ENCODE data around the gene WDR87. TPM values are rescaled to one million over a fixed set of nuclear protein-coding genes. Genes with fewer than 3 reads are reported as not detected.

The WDR87 gene
- total and polyA plus RNA-seq, 2 donors (not counting 3 experiments of a cell fraction or from before 2014, with no cell fraction given): not detected

DNA sequence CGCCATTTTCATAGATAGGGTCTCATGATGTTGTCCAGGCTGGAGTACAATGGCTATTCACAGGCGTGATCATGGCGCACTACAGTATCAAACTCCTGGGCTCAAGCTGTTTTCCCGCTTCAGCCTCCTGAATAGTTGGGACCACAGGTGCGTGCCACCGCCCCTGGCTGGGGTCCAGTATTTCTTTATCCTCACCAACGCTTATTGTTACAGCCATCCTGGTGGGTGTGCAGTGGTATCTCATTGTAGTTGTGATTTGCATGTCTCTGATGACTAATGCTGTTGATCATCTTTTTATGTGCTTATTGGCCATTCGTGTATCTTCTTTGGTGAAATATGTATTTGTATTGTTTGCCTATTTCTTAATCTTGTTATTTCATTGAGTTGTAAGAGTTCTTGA, 49.6 kb upstream of the WDR87 start:
- no peaks in the 10 kb centered on the region for H3K9me3 ChIP-seq (replicated peaks; ENCODE audit: control insufficient read depth, insufficient read depth, low read length)
- dilution Hi-C loops (cut with MboI; ENCODE audit: extremely low pct_ligation_motif_present, low sequenced_read_pairs) (no loop called here), intact Hi-C loops (cut with micrococcal nuclease) (no loop called here)
- no peak overlapping the region for H2AFZ ChIP-seq (ENCODE audit: low read depth, low read length)
- H3K4me2 ChIP-seq (ENCODE audit: insufficient read depth, low read length): no peak overlapping the region
- H3K4me3 ChIP-seq (replicated peaks in 1 of 3; ENCODE audit: insufficient read depth in 1 of 3, low read depth in 1 of 3, low read length in 3 of 3): no peak overlapping the region
- no peak overlapping the region for H3K9ac ChIP-seq (replicated peaks; ENCODE audit: extremely low read depth, insufficient read depth, low read length)
- DNase-seq (ENCODE audit: low read depth, low spot score) (no peak), FAIRE-seq (no peak)
- H3K27me3 ChIP-seq (ENCODE audit: control insufficient read depth in 2 of 2, insufficient read depth in 2 of 2, low read length in 2 of 2): no peaks in the 10 kb centered on the region
- H3K9me1 ChIP-seq (replicated peaks; ENCODE audit: control insufficient read depth, extremely low read depth, insufficient read depth, low read length): no peaks in the 10 kb centered on the region
- TF ChIP-seq MAX (IDR thresholded peaks at IDR 0.05; ENCODE audit: insufficient read depth, insufficient read length): no peak
- TF ChIP-seq POLR2A (IDR thresholded peaks at IDR 0.05; ENCODE audit: low read depth, low read length): no peak
- TF ChIP-seq GATA2 (IDR thresholded peaks at IDR 0.05; ENCODE audit: insufficient read depth, insufficient read length, low read depth, low read length): no peak
- no peak for TF ChIP-seq CTCF (IDR thresholded peaks at IDR 0.05; ENCODE audit: extremely low read depth in 1 of 2, insufficient read depth in 1 of 2, low read depth in 1 of 2, low read length in 2 of 2)
- no peak for TF ChIP-seq POLR2AphosphoS5 (IDR thresholded peaks at IDR 0.05; ENCODE audit: insufficient read depth, low read depth, low read length)
- TF ChIP-seq MYC (IDR thresholded peaks at IDR 0.05; ENCODE audit: low read depth, low read length): no peak
- TF ChIP-seq JUN (IDR thresholded peaks at IDR 0.05; ENCODE audit: borderline replicate concordance, insufficient read depth, insufficient read length, low read depth): no peak
- no peak for TF ChIP-seq FOS (IDR thresholded peaks at IDR 0.05; ENCODE audit: borderline replicate concordance, insufficient read depth, low read length)
- TF ChIP-seq EZH2 (IDR thresholded peaks at IDR 0.05; ENCODE audit: borderline replicate concordance, low read depth, low read length, severe bottlenecking): no peak
- no peaks in the 10 kb centered on the region for H3K36me3 ChIP-seq (ENCODE audit: control insufficient read depth in 2 of 2, extremely low read depth in 1 of 2, insufficient read depth in 2 of 2, low read length in 2 of 2)
- ChIA-PET CTCF (no interaction called here), POLR2A (no interaction called here)
- no peaks in the 10 kb centered on the region for H4K20me1 ChIP-seq (replicated peaks; ENCODE audit: control insufficient read depth, extremely low read depth, insufficient read depth, low read length)
- H3K27ac ChIP-seq (ENCODE audit: insufficient read depth, low read depth, low read length): no peak overlapping the region
- H3K4me1 ChIP-seq (ENCODE audit: control insufficient read depth, extremely low read depth, insufficient read depth, low read length): no peaks in the 10 kb centered on the region
- BruUV-seq (replicated peaks): no TSS peak
- peaks cover 49% of the 10 kb centered on the region for H3K79me2 ChIP-seq (ENCODE audit: control insufficient read depth, insufficient read depth, low read length)

All from endothelial cell of umbilical vein (primary cell).